ENCODE results near the gene XRCC2.
"Not testable (repeated sequence)": the region's sequence is repeated elsewhere in the genome, so short reads cannot be mapped to it uniquely, and the experiment has no call there.

Gene XRCC2

DNA sequence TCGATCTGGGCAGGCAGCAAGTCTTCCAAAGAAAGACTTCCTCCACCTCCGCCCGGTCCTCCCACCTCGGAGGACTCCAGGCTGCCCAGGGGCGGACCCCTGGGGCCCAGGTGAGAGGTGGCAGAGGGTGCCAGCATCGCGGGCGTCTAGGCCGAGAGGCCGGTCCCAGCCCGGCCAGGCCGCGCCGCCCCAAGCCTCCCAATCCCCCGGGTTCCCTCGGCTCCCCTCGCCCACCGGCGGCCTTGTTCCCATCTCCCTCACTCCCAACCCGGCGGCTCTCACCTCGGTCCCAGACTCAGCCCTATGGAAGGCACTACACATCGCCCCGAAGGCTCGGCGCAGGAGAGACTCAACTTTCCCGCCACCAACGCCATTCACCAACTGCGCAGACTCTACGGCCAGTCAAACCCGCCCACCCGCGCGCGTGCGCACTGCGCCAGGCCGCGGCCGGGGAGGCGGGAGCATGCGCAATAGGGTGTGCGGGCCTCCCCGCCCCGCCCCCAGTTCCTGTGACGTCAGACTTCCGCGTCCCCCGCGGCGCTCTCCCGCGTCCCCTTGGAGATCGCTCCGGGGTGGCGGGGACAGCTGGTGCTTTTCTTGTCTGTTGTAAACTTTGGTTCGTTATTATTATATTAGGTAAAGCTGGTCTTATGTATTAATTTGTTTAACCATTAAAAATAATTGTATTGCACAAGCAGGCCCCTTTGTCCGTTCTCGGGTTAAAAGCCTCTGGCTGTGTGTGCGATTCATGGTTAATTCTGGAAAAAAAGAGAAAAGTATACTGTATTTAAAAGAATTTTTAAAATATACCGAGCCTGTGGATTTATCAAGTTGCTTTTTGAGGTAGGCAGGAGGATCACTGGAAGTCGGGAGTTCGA, at the start of gene XRCC2:
Gene XRCC2 (minus strand): TSS at position 383 of the 878 bp plus-strand sequence. CDS start 62 bp downstream, at position 321.
- DNase-seq = peak; percentile 87

DNA sequence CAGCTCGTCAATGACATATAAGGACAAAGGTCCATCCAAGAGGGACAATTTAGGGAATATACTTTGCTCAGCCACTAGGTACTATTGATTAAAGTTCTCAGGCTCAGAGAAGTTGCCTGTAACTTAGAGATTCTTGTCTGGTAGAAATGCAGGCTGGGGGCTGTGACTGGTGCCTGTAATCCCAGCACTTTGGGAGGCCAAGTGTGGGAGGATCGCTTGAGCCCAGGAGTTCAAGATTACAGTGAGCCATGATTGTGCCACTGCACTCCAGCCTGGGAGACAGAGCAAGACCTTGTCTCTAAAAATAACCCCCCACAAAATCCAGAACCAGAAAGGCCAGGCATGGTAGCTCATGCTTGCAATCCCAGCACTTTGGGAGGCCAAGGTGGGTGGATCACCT, 47.4 kb upstream of the XRCC2 start:
- DNase-seq = no peak

DNA sequence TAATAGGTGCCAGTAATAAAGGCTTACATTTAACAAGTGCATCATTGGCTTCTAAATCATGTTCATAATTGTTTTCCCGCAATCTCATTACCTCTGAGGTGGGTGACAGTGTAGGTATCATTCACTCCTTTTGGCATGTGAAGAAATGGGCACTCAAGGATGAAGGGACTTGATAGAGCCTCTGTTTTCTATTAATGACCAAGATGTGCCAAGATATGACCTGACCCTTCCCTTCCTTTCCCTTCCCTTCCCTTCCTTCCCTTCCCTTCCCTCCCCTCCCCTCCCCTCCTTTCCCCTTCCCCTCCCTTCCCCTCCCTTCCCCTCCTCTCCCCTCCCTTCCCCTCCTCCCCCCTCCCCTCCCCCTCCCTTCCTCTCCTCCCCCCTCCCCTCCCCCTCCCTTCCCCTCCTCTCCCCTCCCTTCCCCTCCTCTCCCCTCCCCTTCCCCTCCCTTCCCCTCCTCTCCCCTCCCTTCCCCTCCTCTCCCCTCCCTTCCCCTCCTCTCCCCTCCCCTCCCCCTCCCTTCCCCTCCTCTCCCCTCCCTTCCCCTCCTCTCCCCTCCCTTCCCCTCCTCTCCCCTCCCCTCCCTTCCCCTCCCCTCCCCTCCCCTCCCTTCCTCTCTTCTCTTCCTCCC, 36.6 kb upstream of the XRCC2 start:
- not testable (repeated sequence) for DNase-seq

DNA sequence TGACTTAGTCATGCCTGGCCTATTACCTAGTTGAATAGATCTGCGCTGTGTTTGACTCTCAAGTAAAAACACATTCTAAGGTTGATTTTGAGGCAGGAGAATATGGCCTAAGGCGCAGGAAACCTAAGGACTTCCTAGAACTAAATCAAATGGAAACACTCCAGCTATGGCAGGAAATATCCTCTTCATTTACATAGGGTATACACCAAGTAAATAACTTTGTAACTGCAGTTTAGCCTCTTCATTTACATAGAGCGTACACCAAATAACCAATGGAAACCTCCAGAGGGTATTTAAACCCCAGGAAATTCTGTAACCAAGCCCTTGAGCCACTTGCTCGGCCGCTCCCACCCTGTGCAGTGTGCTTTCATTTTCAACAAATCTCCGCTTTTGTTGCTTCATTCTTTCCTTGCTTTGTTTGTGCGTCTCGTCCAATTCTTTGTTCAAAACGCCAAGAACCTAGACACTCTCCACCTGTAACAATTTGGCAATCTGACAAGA, 35.6 kb upstream of the XRCC2 start:
- no peak for DNase-seq

DNA sequence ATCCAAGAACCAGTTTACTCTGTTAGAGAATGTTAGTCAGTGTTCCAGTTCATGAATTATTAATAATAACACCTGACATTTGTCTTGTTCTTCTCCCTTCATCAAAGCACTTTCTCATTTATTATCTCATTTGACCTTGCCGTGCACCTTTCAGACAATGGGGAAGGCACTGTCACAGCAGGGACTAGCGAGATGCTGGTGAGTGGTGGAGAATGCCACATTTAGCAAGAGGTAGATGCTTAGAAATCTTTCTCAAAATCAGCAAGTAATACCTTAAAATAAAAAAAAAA, 34.2 kb upstream of the XRCC2 start:
- DNase-seq = no peak

DNA sequence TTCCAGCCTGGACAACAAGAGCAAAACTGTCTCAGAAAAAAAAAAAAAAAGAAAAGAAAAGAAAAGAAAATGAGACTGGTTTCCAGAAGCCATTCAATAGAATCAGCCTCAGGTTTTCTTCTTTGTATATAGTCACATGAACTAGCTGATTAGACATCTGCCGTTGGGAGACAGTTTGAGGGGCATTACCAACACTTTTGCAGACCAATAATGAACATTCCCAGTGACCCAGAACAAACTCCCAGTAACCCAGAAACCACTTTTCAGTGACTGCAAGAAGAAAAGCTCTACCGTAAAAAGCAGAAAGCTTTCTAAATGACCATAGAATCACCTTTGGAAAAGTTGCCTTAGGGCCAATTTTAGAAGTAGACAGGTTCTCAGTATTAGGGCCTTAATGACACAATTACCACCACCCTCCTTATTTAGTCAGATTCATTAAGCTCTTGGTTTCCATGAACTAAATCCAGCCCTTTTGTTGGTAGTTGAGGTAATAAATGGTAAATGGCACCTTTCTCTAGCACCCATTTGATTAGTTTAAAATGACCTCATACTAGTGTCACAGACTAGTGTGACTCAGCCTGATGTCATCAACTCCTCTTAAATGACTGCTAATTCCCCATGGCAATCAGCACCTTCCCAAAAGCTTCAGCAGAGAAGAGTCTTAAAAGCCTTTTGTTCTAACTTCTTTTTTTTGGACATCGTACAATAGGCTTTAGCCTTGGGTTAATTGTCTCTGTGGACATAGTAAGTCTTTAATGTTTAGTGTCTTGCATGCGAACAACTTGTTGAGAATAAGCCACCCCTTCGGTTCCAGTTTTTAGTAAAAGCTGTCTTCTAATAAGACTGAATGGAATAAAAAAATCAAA, 33.6 kb upstream of the XRCC2 start:
- no peak for DNase-seq

DNA sequence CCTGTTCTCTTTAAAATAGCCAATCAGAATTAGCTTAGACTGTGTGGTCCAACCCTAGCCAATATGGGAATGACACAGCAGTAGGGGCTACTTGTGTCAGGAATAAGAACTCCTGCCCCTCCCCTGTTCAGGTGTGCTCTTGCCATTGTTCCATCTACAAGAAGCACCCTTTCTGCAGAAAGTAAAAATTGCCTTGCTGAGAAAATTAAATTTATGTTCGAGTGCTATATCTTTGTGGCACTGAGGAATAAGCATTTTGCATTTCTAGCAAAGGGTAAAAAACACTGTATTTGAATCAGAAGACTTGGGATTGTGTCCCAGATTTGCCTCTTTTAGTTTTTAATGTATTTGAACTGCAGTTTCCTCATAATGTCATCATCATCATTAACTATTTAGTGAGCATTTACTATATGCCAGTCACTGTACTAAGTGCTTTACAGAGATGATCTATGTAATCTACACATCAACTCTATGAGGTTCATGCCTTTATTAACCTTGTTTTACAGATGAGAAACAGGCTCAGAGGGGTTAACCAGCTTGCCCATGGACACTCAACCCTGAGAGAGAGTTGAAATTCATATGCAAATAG, 28.9 kb upstream of the XRCC2 start:
- DNase-seq = no peak

DNA sequence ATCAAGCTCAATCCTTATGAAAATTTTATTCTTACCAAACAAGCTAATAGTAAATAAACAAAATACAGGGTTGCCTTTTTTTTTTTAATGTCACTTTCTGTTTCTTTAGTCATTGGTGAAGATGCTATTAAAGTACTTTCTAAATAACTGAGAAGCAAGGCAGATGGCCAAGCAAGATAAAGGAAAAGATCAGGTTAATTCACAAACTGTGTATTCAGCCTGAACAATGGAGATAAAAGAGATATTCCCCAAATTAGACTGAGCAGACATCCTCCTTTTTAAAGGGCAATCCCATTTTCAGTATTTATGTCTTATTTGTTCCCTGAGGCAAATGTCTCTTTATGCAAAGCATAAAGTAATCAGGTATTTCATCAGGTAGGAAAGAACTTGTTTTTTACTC, 23.1 kb upstream of the XRCC2 start:
- DNase-seq = no peak

DNA sequence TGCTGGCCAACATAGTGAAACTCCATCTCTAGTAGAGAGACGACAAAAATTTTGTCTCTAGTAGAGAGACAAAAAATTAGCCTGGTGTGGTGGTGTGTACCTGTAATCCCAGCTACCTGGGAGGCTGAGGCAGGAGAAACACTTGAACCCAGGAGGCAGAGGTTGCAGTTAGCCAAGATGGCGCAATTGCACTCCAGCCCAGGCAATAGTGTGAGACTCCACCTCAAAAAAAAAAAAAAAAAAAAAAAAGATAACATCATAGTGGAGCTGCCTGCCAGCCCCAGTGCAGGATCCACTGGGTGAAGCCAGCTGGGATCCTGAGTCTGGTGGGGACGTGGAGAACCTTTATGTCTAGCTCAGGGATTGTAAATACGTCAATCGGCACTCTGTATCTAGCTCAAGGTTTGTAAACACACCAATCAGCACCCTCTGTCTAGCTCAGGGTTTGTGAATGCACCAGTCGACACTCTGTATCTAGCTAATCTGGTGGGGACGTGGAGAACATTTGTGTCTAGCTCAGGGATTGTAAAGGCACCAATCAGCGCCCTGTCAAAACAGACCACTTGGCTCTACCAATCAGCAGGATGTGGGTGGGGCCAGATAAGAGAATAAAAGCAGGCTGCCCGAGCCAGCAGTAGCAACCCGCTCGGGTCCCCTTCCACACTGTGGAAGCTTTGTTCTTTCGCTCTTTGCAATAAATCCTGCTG, 21.5 kb upstream of the XRCC2 start:
- DNase-seq = not testable (repeated sequence)

DNA sequence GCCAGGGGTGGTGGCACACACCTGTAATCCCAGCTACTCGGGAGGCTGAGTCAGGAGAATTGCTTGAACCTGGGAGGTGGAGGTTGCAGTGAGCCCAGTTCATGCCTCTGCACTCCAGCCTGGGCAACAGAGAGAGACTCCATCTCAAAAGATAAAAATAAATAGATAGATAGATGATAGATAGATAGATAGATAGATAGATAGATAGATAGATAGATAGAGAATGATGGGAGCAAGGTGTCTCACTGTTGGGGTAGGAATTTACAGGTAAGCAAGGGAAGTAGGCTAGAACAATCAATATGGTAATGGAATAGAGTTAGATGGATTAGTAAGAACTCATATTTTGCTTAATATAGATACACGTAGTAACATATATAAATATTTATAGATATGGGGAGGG, 16.3 kb upstream of the XRCC2 start:
- not testable (repeated sequence) for DNase-seq

DNA sequence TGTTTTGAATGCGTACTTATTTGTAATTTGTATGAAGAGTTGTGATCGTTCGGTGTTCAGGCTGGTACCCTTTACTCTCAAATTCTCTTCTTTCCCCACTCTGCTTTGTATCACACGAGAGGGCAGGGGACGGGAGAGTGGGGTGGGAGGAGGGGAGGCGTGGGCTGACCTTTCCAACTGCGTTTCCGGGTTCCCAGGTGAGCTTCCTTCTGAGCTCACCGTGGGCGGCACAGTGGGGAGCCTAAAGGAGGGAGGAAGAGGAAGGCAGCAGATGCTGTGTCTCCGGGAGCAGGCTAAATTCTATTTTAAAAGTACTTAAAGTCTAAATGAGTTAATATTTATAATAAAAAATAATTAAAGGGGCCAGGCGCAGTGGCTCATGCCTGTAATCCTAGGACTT, 7.4 kb upstream of the XRCC2 start:
- DNase-seq = no peak

DNA sequence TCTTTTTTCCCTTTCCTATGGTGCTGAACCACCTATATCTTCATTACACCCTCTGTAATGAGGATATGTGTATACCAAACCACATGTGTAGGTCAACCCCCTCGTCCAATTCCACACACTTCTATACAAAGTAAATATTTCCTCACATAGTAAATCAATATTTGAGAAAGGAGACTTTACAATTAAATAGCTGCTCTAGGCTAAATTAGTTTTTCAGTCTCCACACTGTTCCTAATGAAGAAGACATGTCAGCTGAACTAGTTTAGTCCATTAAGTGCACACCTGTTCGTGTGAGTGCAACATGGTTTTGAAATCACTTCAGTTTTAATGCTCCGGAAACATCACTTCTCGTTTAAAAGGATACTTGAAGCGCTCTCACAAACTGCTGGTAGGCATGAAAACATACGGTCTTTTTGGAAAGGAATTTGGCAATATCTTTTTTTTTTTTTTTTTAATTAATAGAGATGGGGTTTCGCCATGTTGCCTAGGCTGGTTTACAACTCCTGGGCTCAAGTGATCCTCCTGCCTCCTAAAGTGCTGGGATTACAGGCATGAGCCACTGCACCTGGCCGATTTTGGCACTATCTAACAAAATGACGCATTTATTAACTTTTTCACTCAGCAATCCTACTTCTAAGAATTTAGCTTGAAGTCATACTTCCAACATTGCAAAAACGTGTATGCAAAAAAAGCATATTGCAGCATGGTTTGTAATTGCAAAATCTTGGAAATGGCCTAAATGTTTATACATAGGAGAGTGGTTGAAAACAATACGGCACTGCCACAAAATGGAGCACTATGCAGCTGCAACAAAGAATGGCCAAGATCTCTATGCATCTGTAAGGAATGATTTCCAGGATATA, 2.1 kb upstream of the XRCC2 start:
- DNase-seq = no peak

DNA sequence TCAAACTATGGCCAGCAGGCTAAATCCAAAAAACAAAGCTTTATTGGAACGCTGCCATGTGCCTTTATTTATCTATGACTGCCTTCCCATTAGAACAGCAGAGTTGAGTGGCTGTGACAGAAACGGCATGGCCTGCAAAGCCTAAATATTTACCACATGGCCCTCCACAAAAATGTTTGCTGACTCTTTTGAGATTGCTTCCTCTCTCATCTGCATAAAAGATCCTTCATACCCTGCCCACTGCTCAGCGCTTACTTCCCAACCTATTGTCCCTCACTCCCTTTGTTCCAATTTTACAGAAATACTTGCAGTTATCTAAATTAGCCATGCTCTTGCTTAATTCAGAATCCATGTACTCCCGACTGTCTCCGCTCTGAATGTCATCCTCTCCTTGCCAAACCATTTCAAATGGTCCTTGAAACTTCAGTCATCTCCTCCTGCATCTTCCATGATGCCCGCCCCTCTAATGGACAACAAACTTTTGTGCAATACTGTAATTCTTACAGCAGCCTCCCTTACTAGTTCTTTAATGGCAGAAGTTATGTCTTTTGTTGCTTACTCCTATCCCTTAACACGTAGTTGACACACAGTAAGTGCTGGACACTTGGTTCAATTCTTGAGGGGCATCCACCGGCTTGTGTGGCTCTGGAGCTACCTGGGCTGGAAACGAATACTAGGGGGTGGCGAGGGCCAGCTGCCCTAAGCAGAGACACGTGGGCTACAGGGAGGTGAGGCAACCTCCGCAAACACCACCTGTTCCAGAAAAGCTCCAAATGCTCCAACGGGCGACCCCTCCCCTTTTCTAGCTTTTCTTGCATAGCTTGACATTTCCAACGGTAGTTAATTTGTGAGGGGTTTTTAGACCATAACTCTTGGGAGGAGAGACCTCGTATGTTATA, 832 bp downstream of the XRCC2 start:
- peak; percentile 47 for DNase-seq

DNA sequence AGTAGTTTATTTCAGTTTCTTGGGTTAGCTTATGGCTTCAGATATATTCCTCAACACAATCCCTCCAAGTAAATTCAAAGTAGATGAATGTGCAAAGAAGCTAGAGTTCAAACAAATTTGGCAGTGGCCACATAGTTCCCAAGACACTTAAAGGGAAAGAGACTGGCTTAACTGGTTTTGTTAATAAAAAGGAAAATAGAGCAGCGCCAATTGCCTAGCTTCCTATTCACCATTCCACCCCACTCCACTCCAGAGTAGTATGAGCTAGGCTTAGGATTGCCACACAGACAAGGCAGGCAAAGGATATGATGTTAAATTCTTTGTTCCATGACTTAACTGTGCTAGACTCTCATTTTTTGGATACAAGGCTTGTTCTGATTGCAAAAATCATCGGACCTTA, 2.0 kb downstream of the XRCC2 start:
- DNase-seq = no peak

DNA sequence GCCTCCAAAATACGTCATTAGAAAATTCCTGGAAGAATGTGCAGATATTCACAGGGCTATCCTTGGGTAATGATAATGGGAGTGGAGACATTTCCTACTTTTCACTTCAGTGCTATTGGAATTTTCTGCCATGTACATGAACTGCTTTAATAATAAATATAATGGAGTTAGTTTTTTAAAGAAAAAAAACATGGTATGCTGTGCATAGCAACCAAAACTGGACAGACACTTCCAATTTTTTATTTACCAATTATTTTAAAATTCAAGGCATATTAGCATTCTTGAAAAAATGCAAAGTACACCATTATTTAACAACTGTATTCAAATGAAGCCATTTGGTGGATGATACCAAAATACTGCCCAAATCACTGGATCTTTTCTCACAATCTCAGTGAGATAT, 3.3 kb downstream of the XRCC2 start:
- DNase-seq = no peak

DNA sequence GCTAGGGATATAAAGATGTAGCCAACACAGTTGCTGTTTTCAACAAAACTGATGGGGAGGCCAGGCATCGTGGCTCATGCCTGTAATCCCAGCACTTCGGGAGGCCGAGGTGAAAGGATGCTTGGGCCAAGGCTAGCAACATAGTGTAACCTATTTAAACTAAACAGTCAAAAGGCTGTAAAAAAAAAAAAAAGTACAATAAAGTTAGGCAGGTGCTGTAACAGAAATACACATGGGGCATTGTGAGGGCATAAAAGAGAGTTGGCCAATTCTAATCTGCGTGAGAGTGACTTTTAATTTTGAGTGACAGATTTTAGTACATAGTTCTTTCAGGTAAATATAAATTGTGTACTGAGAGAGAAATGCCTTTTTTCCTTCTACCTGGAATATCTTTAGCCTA, 6.2 kb downstream of the XRCC2 start:
- no peak for DNase-seq

DNA sequence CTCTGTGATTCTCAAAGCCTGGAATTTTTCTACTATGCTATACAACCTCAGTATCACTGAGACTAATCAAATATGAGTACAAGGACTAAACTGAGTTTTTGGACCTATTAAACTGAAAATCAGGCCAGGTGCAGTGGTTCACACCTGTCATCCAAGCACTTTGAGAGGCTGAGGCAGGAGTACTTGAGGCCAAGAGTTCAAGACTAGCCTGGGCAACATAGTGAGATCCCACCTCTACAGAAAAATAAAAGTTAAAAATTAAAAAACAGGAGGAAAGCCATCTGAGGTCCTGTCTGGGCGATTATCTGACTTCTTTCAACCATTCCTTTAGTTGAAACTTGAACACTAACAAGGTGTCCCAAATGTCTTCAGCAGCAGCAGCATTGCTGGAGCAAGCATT, 7.0 kb downstream of the XRCC2 start:
- DNase-seq = no peak

DNA sequence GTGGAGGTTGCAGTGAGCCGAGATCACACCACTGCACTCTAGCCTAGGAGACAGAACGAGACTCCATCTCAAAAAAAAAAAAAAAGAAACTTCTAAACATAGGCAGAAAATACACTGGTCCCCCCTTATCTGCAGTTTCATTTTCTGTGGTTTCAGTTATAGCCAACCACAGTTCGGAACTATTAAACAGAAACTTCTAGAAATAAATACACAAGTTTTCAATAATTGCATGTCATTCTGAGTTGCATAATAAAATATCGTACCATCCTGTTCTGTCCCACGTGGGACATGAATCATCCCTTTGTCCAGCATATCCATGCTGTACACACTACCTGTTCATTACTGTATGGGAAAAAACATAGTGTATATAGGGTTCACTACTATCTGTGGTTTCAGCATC, 8.0 kb downstream of the XRCC2 start:
- DNase-seq = no peak

DNA sequence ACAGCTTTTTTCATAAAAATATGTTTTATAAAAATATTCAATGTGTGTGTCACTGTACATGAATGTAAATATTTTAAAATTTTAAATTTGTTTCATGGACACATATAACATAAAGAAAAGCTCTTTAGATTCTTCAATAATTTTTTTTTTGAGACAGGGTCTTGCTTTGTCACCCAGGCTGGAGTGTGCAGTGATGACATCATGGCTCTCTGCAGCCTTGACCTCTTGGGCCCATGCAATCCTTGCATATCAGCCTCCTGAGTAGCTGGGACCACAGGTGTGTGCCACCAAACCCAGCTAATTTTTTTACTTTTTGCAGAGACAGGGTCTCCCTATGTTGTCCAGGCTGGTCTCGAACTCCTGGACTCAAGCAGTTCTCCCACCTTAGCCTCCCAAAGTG, 9.9 kb downstream of the XRCC2 start:
- DNase-seq = no peak

DNA sequence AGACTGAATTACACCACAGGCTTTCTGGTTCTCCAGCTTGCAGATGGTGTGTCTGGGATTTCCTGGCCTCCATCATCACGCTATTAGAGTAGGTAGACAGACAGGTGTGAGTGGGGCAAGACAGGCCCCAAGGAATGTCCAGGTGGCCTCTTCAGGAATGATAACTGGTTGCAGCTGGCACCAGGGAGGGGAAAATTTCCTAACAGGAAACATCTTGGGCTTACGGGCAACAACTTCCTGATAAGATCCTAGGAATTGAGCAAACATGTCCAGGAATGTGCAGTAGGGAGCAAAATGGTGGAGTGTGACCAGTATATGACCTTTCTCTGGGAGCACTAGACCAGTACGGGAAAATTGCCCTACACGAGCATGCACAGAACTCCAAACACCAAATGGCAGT, 11.3 kb downstream of the XRCC2 start:
- DNase-seq = no peak
